H54 (cell line): Measurements from ENCODE around the gene UBE2G1.
A peak's percentile ranks its signal among the peaks of the same experiment; 100 is the strongest.

Experiments
- DNase-seq: peaks from one replicate; pipeline ENCODE4 v3.0.0; 2011; ENCODE audit warnings: low spot score, mixed read lengths; ENCODE audit not compliant: insufficient read length
- FAIRE-seq: peaks from 3 replicates; lab custom pipeline; 2011; peaks lifted over from hg19 to GRCh38; lab: Jason Lieb, UNC
- POLR2A ChIP-seq: IDR thresholded peaks from 2 replicates; pipeline ENCODE4 v1.6.1; 2011; ENCODE audit warnings: low read depth, mild to moderate bottlenecking, low read length

Gene UBE2G1

DNA sequence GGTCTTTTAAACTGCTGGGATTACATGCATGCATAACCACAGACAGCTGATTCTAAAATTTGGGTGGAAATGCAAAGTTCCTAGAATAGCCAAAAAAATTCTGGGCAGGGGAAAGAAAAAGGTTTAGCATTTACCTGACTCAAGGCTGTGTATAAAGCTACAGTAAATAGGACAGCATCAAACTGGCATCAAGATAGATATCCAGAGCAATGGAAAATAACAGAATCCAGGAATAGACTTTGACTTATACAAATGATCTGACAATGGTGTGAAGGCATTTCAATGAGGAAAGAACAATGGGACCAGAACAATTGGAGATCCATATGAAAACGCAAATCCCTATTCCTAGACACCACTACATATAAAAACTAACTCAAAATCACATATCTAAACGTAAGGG lies 115.6 kb downstream of the UBE2G1 start:
- FAIRE-seq = no peak

DNA sequence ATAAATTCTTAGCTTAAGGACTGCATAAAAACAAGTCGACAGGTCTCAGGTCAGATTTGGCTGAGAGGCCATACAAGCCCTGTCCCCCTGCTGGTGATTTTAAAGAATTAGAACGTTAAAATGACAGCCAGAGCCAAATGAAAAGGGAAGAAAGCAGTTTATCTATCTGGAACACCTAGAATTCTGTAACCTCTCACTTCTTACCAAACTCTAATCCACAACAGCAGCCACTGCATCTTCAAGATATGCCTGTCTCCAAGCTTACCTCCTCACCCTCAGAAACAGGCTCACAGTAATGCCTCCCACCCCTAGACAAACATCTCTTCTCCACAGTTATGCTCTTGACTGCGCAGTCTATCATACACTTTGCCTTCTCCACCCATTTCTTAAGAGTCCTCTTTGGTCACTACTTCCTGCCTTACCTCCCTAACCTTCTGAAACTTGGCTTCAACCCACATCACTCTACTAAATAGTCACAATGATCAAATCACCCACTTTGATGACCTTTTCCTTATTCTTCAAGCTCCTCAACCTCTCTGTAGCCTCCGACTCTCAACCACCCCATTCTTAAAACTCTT lies 116.9 kb downstream of the UBE2G1 start:
- TF ChIP-seq POLR2A = no peak
- FAIRE-seq = no peak
- peak; percentile 25 for DNase-seq

More for the DNA sequence above, 115.6 kb downstream of the UBE2G1 start:
- no peak for DNase-seq
- no peak for TF ChIP-seq POLR2A

DNA sequence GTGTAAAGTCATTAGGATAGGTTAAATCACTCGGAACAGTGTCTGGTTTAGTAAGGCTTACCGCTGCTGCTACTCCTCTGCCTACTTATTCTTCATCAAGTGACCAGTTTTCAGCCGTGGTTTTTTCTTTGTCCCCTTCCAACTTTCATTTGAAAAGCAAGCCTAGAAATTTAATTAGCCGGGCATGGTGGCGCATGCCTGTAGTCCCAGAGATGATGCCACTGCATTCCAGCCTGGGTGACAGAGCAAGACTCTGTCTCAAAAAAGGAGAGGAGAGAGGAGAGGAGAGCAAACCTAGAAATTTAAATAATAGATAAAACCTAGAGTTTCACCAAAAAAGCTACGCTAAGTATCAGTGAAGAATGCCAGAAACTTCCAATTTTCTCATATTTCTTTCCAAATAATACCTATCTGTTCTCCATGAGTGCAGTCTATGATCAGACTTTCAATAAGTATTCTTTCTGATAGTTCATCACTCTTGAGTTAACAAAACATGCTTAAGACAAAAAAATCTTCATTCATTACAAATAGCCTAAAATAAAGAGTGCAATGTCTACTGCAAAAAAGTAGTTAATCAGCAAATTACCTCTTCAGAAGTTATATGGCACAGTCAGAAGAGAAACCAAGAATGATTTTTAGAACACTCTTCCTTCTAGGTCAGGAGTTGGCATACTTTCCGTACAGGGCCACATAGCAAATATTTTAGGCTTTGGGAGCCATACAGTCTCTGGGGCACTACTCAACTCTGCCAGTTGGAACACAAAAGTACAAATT lies 117.8 kb downstream of the UBE2G1 start:
- DNase-seq = no peak
- no peak for TF ChIP-seq POLR2A
- FAIRE-seq = no peak

DNA sequence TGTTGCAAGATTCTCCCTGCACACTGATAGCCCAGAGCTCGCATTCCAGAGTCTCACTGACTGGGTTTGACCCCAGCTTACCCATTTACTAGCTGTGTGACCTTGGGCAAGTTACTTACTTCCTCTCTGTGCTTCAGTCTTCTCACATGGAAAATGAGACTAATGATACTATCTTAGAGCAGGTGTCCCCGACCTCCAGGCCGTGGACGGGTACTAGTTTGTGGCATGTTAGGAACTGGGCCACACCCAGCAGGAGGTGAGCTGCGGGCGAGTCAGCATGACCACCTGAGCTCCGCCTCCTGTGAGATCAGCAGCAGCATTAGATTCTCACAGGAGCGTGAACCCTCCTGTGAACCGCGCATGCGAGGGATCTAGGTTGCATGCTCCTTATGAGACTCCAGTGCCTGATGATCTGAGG lies 118.5 kb downstream of the UBE2G1 start:
- no peak for DNase-seq
- TF ChIP-seq POLR2A = no peak
- FAIRE-seq = no peak

DNA sequence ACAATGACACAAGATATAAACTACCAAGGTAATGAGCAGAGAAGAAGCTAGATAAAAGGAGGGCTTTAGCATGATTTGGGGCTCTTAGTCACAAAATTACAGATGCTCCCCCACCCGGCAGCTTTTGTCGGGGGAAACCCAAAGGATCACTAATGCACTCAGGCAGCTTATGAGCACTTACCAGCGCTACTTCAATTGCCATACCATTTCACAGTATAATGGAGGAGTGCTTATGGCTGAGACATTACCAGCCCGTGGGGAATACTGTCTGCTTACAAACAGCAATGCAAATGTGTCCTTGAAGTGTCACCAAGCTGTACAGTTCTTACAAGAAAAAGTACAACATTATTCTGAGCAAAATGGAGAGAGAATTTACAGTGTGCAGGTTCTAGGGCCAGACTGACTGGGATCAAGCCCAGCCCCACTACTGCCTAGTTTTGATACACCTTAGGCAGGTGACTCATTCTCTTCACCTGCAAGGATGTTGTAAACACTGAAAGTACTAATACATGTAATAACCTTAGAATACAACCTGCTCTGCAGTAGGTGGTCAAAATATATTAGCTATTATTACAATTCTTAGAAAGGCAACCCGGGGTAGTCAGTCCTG lies 119.0 kb downstream of the UBE2G1 start:
- no peak for DNase-seq
- no peak for FAIRE-seq
- TF ChIP-seq POLR2A = no peak

DNA sequence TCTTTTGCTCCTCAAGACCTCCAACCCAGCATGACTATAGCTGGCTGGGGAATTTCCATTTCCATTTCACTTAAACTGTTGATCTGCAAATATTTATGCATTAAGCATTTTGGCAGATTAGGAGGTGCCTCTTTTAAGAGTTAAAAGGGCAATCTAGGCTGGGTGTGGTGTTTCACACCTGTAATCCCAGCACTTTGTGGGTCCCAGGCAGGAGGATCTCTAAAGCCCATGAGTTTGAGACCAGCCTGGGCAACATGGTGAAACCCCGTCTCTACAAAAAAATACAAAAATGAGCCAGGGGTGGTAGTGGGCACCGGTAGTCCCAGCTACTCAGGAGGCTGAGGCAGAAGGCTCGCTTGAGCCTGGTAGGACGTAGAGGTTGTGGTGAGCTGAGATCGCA lies 119.8 kb downstream of the UBE2G1 start:
- no peak for TF ChIP-seq POLR2A
- DNase-seq (no peak), FAIRE-seq (no peak)

DNA sequence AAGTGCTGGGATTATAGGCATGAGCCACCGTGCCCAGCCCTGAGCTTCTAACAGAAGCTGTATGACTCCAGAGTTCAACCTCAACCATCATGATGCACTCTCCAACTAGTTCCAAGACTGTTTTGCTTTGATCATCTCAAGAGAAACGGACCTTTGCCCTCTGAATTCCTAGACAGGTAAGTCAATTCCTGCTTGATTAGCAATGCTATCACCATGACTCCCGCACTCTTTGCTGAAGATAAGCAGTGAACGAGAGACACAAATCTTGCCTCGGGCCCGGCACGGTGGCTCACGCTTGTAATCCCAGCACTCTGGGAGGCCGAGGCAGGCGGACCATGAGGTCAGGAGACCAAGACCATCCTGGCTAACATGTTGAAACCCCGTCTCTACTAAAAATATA lies 124.9 kb downstream of the UBE2G1 start:
- no peak for TF ChIP-seq POLR2A
- FAIRE-seq (no peak), DNase-seq (no peak)

DNA sequence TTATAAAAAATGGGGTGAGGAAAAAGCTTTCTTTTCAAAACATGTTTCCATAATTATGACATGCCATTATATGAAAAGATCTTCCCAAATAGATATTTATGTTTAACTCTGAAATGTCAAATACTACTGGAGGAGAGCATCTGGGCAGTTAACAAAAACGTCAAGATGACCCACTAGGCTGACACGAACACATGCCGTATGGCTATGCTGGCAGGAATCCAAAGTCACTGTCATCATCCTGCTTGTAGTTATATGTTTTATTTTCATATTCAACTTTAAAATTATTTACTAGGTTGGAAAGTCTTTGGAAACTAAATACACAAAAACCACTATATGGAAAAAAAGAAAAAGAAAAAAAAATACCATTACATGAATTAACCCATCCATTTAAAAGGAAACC lies 130.0 kb downstream of the UBE2G1 start:
- no peak for TF ChIP-seq POLR2A
- FAIRE-seq = no peak

DNA sequence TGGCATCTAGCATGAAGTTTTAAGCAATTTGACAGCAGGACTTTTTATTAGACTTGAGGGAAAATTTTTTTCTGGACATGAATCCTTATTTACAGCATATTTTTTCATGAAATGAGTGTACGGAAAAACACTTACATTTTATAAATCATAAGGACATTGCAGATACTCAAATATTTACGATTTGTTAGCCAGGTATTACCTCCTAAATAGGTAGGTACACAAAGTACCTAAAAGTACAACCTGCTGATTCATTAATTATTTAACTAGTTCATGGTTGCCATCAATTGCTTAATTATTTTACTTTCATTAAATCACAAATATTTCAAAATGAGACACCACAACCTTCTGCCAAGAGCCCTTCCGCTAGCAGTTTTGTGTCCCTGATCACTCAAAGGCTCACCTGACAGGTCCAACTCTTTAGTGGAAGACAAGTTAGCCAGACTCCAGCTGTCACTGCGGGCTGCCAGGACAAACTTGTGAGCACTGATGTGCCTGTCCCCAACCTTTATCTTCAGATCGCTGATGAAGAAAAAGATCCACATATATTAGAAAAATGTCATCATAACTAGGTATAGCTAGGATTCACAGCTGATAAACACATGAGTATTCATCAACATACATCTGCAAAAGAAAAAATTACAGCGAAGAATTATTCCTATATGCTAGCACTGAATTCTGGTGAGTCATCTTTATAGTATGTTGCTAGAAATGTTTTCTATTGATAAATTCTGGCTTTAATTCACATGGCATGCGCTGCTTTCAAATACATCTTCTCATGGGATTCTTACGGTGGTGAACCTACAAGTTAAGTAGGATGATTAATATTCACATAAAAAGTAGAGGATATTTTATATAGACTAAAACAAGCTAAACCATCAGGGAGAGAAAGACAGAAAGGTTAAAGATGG lies 130.8 kb downstream of the UBE2G1 start:
- FAIRE-seq = no peak
- no peak for TF ChIP-seq POLR2A
- no peak for DNase-seq

More for the DNA sequence above, 130.0 kb downstream of the UBE2G1 start:
- no peak for DNase-seq

DNA sequence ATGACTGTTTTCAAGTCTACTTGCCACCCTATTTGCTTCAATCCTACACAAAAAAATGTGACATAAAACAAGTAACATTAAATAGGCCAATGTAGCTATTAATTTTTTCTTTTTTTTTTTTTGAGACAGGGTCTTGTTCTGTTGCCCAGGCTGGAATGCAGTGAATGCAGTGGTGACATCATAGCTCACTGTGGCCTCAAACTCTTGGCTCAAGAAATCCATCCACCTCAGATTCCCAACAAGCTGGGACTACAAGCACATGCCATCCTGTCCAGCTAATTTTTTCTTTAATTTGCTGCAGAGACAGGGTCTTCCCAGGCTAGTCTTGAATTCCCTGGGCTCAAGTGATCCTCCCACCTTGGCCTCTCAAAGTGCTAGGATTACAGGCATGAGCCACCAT lies 132.1 kb downstream of the UBE2G1 start:
- no peak for FAIRE-seq
- DNase-seq = no peak
- TF ChIP-seq POLR2A = no peak

DNA sequence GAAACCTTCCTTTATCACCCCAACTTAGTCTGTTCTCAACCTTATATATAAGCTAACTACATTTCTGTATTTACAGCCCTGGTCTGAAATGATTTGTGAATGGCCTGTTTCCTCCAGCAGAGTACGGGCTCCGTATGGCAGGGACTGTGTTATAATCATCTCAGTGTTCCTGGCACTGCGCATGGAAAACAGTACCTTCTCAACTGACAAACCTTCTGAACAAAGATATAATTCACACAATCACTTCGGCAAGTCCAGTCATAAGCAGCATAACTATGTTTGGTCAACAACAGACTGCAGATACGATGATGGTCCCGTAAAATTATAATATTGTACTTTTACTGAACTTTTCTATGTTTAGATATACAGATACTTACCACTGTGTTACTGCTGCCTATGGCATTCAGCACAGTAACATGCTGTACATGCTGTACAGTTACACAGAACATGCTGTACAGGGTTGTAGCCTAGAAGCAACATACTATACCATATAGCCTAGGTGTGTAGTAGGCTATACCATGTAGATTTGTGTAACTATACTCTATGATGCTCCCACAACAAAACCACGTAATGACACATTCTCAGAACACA lies 132.7 kb downstream of the UBE2G1 start:
- FAIRE-seq = no peak
- no peak for DNase-seq
- TF ChIP-seq POLR2A = no peak

DNA sequence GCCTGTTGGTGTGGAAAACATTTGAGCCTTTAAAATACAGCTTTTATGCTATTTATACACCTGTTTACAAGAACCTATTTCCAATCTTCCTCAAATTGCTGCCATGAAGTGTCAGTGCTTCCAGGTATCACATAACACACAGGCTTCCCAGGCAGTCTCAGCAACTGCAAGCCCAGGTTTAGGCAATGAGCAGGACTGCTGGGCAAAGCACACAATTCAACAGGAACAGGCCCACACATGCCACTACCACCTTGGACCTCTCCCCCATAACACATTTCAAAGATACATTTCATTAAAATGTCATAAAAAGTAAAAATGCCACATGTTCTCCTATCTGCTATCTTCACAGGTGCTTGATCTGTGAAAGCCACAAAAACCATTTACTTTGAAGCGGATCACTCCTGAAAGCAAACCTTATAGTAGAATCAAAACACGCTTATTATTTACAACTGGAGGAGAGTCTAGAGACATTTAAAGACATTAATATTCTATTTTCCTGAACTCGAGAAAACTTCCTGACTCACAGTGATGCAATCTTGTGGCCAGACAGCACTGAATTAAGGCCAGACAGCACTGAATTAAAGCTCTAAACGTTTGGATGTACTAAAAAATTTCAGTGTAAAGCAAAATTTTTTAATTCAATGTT lies 134.2 kb downstream of the UBE2G1 start:
- TF ChIP-seq POLR2A = no peak
- FAIRE-seq = no peak
- DNase-seq = no peak
